ENCODE data around the gene RNF148.
A peak's percentile ranks its signal among the peaks of the same experiment; 100 is the strongest.

The RNF148 gene

DNA sequence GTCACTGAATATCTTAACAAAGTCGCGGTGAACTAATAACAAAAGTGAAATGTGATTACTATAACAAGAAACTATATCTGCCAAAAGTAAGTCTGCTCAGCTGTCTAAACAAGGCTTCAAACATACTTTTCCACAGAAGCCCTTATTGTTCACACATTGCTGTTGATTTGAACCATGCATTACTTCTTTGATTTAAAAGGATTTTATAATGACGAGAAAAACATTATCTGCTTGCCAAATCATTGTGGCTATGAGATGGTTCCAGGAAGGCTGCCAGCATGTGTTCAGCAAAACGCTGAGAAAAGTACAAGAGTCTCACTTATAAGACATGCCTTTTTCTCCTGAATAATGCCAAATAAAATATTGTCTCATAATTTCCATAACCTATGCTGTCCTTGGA lies 28.2 kb downstream of the RNF148 start:
- H3K4me3 ChIP-seq (replicated peaks; ENCODE audit: low read depth, low read length) = no peak overlapping the region
- peak; percentile 58 for DNase-seq (ENCODE audit: low read depth)
- no peak for TF ChIP-seq CTCF (IDR thresholded peaks at IDR 0.05; ENCODE audit: low read length, missing control alignments)

DNA sequence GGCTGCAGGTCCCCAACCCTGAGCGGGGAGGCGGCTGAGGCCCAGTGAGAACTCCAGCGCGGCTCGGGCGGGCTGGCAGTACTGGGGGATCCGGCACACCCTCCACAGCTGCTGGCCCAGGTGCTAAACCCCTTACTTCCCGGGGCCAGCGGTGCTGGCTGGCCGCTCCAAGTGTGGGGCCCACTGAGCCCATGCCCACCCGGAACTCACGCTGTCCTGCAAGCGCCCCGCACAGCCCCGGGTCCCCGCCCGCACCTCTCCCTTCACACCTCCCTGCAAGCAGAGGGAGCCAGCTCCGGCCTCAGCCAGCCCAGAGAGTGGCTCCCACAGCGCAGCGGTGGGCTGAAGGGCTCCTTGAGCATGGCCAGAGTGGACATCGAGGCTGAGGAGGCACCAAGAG lies 28.8 kb downstream of the RNF148 start:
- TF ChIP-seq CTCF (IDR thresholded peaks at IDR 0.05; ENCODE audit: low read length, missing control alignments) = no peak
- H3K4me3 ChIP-seq (replicated peaks; ENCODE audit: low read depth, low read length) = no peak overlapping the region
- DNase-seq (ENCODE audit: low read depth) = no peak

DNA sequence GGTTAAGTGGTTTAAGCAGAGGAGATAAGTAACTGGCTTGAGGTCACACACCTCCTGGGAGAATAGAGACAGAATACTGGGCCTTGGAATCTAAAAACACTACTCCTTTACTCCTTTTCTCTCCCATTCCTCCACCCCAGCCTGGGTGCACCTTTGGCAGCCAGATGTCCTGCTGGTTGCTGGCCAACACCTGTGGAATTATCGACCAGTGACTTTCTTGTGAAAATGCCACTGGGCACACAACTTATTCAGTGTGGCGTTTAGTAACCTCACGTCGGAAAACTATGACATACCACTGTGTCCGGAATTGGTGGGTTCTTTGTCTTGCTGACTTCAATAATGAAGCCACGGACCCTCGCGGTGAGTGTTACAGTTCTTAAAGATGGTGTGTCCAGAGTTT lies 30.2 kb downstream of the RNF148 start:
- no peak overlapping the region for H3K4me3 ChIP-seq (replicated peaks; ENCODE audit: low read depth, low read length)
- no peak for TF ChIP-seq CTCF (IDR thresholded peaks at IDR 0.05; ENCODE audit: low read length, missing control alignments)
- DNase-seq (ENCODE audit: low read depth) = no peak

DNA sequence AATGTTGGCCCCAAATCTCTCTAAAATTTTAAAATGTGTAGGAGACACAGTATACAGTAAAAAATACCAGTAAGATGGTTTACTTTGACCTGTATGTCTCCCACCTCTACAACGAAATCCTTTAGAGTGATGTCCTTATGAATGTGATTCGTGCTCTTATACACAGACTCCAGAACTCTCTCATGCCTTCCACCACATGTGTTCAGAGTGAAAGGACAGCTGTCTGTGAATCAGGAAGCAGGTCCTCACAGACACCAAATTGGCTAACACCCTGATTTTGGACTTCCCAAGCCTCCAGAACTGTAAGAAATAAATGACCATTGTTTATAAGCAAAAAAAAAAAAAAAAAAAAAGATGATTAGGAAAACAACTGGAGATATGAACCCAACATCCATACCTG lies 39.0 kb downstream of the RNF148 start:
- H3K4me3 ChIP-seq (replicated peaks; ENCODE audit: low read depth, low read length) = no peak overlapping the region
- DNase-seq (ENCODE audit: low read depth) = no peak
- no peak for TF ChIP-seq CTCF (IDR thresholded peaks at IDR 0.05; ENCODE audit: low read length, missing control alignments)

DNA sequence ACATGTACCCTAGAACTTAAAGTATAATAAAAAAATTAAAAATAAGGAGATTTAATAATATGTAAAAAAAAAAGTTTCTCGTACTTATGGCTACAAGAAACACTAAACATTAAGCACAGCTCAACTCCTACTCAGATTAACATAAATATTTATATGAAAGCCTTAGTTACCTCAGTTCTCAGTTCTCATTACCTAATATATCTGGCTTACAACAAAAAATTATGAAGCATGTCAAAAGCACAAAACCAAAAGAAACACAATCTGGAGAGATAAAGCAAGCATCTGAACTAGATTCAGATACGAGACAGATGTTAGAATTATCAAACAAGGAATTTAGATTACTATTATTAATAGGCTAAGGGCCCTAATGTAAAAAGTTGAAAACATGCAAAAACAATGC lies 43.9 kb downstream of the RNF148 start:
- no peak for DNase-seq (ENCODE audit: low read depth)
- H3K4me3 ChIP-seq (replicated peaks; ENCODE audit: low read depth, low read length) = no peak overlapping the region
- TF ChIP-seq CTCF (IDR thresholded peaks at IDR 0.05; ENCODE audit: low read length, missing control alignments) = no peak

GRCh38 chr7:122653685-122654084 lies 49.0 kb downstream of the RNF148 start:
- no peak for TF ChIP-seq CTCF (IDR thresholded peaks at IDR 0.05; ENCODE audit: low read length, missing control alignments)
- no peak overlapping the region for H3K4me3 ChIP-seq (replicated peaks; ENCODE audit: low read depth, low read length)
- no peak for DNase-seq (ENCODE audit: low read depth)

DNA sequence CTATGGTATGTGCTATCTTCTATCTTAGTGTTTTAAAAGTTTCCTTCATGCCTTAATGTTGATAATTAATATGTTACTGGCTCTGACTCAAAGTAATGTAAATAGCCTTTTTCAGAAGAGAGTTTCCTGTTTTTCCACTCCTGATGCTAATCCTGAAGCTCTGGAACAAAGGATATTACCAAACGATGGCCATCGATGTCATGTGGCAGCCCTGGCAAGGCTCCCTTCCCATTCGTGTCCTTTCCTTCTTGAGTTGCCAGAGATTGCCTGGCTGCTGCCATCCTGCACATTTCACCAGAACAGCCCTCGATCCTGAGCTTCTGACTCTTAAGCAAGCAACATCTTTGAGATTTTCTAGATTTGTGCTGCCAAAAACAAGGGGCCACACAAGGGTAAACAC lies 49.8 kb downstream of the RNF148 start:
- TF ChIP-seq CTCF (IDR thresholded peaks at IDR 0.05; ENCODE audit: low read length, missing control alignments) = no peak
- DNase-seq (ENCODE audit: low read depth) = peak; percentile 8

More for the DNA sequence above, 49.8 kb downstream of the RNF148 start:
- no peak overlapping the region for H3K4me3 ChIP-seq (replicated peaks; ENCODE audit: low read depth, low read length)
